GM19467 (cell line): ENCODE results near the gene DTX2.
"Not testable (repeated sequence)": the region's sequence is repeated elsewhere in the genome, so short reads cannot be mapped to it uniquely, and the experiment has no call there.

Source experiments
- ATAC-seq: cut with Tn5 transposase; IDR thresholded peaks from one replicate; pipeline ENCODE4 v1.9.1; 2021; ENCODE audit warnings: mild to moderate bottlenecking, moderate library complexity; ENCODE audit not compliant: unreplicated experiment

DTX2 gene

DNA sequence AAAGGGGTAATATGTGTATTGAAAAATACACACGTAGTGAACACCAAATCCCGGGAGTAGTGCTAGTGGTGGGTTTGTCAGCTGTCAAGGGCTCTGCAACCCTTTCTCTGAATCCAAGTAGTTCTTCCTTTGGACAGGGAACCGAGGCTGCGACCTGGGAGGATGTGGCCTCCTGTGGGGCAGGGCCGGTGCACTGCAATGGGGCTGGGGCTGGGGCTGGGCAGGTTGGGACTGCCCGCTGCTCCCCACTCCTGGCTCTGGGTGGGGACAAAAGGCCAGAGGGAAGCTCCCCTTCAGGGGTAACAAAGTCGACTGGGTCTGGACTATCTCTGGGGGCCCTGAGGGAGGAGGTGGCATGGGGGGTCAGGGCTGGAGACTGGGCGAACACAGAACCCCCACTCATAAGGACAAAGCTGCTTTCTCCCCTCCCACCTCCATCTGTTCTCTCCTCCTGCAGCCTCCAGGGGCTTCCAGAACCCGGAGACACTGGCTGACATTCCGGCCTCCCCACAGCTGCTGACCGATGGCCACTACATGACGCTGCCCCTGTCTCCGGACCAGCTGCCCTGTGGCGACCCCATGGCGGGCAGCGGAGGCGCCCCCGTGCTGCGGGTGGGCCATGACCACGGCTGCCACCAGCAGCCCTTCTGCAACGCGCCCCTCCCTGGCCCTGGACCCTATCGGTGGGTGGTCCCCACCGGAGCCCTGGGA lies 49.8 kb downstream of the DTX2 start:
- not testable (repeated sequence) for ATAC-seq

DNA sequence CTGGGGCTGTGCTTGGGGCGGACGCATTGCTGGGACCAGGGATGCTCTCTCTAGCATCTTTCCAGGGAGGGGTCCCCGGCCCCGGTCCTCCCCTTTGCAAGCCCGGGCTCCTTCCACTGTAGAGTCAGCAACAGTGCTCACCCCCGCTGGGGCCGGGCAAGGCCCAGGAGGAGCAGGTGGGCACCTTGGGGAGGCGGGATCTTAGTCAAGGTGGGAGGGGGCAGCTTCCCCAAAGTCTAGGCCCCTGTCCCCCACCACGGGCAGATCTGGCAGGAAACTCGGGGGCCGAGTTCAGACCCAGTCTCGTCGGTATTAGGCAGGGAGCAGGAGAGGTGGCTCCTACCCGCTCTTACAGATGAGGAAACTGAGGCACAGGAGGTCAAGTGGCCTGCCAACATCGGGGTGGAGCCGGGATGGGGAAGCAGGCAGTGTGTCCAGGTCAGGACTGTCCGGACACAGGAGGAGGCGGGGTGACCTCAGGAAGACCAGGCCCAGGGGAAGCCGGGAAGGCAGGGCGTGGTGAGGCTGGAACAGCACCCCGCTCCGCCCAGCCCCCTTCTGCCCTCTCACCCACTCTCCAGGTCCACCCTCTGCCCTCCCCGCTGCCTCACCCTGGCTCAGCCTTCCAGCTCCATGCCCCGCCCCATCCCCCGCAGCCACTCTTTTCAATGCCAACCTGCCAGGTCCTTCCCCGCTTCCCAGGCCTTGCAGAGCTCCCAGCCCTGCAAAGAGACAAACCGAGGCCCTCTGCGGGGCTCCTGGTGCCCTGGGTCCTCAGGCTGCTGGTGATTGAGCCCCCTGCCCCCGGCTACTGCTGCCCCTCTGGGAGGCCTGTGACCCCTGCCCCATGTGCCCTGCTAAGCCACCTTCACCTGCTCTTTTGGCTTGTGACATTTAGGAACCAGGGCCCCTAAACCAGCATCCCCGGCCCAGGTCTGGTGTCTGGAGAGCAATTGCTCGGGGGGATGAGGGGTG lies 50.7 kb downstream of the DTX2 start:
- ATAC-seq: not testable (repeated sequence)

DNA sequence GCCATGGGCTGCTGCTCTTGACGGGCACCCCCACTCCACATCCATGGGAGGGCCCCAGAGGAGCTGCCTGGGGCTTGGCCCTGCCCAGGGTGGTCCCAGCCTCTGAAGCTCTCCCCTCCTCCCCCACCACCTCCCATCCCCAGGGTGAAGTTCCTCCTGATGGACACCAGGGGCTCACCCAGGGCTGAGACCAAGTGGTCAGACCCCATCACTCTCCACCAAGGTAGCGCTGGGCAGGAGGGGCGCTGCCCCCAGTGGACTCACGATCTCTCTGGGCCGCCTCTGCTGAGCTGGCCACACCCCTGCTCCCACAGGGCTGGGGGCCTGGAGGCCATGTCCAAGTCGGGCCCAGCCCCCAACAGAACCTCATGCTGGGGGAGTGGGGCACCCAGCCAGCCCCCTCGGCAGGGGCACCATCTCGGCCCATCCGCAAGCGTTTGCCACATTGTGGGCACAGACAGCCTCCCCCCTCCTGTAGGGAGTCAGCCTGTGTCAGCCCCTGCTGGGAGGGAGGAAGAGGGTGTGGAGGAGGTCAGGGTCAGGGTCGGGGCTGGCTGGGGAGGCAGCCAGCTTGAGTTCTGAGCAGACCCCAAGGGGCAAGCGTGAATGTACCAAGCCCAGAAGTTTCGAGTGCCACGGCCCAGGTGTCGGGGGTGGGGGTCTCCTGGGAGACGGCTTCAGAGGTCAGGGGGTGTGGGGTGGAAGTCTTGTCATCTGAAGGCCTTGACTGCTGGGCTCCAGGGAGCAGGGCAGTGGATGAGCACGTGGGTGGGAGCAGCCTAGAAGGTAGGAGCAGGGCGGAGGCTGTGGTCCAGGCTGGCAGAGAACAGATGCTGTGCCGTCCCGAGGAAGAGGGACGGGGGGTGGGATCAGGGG lies 51.7 kb downstream of the DTX2 start:
- no peak for ATAC-seq

DNA sequence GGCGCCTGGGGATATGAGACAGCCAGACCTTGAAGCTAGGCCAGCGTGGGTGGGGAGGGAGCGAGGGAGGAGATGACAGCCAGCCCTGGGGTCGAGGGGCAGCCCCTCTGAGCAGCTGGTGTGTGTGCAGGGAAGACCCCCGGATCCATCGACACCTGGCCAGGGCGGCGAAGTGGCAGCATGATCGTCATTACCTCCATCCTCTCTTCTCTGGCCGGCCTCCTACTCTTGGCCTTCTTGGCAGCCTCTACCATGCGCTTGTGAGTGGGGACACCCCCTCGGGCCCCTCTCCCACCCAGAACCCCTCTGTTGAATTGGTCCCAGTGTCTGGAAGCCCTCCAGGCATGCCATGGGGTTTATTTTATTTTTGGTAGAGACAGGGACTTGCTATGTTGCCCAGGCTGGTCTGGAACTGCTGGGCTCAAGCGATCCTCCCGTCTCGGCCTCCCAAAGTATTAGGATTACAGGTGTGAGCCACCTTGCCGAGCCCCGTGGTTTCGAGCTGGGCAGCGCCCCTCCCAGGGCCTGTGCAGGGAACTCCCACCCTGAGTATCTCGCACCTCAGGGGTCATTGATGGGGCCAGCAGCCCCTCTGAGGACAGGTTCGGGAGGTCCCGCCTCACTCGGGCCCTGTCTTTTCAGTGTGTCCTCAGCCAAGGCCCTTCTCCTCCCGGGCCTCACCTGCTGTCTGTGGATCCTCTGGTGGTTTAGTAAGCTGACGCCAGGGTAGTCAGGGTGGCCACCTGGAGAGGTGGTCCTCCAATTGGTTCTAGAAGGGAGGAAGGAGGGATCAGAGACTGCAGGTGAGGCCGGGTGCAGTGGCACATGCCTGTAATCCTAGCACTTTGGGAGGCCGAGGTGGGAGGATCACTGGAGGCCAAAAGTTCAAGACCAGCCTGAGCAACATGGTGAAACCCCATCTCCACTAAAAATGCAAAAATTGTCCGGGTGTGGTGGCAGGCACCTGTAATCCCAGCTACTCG lies 52.6 kb downstream of the DTX2 start:
- no peak for ATAC-seq

DNA sequence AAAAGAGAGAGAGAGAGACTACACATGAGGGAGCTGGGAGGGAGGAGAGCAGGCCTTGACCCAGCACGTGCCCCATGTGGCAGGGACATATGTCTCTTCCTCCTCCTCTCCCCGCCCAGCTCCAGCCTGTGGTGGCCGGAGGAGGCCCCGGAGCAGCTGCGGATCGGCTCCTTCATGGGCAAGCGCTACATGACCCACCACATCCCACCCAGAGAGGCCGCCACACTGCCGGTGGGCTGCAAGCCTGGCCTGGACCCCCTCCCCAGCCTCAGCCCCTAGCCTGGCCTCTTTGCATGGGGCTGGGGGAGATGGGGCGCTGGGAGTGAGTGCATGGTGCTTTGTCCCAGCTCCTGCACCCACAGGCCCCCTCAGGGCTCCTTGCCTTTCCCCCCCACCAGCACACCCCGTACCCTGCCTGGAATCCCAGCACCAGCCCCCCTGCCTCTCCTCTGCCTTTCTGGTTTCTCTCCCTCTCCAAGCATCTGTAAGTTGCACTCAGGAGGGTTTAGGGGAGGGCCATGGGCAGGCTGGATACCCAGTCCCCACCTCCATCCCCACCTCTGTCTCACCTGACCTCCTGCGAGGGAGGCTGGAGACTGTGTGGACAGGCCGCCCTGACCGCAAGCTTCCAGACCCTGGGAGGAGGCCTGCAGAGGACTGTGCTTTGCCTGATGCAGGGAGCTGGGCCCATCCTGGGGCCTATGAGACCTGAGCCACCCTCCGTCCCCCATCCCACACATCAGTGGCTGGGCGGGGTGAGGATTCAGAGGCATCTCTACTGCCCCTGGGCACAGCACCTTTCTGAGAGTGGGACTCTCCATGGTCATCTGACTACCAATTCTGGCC lies 53.6 kb downstream of the DTX2 start:
- no peak for ATAC-seq

DNA sequence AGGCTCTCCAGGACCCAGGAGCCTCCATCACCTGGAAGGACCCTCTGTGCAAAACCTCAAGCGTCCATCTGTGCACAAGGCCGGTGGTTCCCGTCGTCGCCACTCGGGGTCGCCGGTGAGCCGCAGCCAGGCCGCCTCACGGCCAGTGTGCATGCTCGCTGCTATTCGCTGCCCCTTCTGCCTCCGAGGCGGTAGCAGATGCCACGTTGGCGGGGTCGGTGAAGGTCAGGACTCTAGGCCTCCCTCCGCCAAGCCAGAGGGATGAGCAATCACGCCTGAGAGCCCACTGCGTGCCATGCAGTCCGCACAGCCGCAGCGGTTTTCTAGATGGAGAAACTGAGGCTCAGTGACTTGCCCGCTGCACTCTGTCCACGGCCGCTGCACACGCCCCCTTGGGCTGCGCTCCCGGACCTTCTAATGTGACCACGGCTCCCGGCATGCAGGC lies 54.5 kb downstream of the DTX2 start:
- no peak for ATAC-seq

DNA sequence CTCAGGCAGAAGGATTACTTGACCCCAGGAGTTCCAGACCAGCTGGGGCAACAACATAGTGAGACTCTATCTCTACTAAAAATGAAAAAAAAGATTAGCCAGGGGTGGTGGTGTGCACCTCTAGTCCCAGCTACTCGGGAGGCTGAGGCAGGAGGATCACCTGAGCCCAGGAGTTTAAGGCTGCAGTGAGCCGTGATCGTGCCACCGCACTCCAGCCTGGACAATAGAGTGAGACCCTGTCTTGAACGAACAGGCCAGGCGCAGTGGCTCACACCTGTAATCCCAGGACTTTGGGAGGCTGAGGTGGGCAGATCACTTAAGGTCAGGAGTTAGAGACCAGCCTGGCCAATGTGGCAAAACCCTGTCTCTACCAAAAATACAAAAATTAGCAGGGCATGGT lies 55.4 kb downstream of the DTX2 start:
- ATAC-seq: not testable (repeated sequence)

DNA sequence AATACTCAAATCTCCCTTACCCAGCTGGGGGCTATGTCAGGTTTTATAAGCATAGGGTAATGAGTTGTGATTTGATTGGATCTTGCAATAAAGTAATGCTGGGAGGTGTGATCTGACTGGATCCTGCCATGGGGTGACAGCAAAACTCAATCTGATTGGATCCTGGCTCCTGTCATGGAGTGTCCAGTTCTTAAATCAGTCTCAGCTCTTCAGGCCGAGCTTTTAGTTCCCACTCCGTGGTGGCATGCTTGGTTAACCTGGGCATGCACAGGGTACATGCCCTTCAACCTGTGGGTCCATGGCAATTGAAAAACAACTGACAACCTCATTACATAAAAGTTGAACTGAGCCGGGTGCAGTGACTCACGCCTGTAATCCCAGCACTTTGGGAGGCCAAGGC lies 64.7 kb downstream of the DTX2 start:
- ATAC-seq: not testable (repeated sequence)

DNA sequence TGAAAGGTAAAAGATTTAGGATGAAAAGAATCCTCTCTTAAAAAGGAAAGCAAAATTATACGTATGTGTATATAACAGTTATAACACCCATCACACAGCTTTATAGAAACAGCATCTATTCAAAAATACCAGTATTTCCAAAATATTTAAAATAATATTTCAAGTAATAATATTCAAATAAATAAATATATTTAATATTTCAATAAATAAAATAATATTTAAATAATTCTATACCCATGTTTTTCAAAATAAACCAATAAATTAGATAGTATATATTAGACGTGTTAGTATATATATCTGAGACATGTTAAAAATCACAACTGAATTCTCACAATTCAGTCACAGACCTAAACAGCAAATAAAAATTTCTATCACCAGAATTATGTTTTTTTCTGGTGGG lies 70.1 kb downstream of the DTX2 start:
- not testable (repeated sequence) for ATAC-seq

DNA sequence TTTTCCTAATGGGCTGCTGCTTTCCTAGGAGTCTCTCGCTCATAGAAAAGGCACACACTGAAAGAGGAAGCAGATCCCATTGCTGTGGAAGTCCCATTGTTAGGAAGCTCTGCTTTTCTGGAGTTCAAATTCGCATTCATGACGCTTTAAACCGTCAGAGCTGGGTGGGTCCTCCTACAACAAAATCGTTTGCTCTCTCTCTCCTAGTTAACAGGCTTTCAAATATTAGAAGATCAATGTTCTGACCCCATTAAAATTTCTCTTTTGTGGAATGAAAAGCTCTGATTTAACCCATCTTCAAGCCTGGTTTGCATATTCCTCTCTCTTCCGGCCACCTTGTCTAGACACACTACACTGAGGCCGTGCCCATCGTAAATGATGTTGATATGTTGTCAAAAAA lies 81.7 kb downstream of the DTX2 start, which contains the start of gene SPDYE16:
SPDYE16 (minus strand) TSS at position 101 of the 400 bp plus-strand sequence. CDS start 1,838 bp downstream, outside the sequence.
- ATAC-seq: not testable (repeated sequence)

DNA sequence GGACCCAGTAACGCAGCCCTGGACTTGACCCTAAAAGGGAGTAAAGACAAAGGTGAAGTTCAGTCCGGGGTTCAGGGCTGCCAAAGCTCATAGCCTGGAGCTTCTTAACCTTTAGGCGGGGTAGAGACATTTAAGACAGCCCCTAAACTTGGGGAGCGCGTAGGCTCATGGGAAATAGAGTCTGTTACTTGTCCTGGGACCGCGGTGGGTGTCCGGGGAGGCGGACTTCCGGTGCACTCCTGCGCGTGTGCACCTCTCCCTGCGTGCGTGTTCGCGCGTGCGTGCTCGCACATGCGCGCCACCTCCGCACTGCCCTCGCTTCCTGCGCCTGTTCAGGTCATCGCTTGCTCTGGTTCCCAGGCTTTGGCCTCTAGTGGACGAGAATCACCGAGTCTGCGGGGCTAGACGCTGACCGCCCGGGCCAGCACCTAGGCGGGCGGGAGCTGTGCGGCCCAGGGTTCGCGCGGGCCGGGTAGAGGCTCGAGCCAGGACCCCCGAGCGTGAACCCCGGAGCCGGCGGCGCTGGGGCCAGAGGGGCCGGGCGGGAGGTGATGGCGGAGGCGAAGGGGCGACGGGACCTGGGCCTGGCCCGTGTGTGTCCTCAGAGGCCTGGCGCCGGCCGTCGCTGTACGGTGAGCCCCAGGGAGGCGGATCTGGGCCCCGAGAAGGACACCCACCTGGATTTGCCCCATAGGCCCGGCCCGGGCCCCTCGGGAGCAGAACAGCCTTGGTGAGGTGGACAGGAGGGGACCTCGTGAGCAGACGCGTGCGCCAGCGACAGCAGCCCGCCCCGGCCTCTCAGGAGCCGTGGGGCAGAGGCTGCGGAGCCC lies 87.7 kb downstream of the DTX2 start:
- peak; percentile 100 for ATAC-seq

DNA sequence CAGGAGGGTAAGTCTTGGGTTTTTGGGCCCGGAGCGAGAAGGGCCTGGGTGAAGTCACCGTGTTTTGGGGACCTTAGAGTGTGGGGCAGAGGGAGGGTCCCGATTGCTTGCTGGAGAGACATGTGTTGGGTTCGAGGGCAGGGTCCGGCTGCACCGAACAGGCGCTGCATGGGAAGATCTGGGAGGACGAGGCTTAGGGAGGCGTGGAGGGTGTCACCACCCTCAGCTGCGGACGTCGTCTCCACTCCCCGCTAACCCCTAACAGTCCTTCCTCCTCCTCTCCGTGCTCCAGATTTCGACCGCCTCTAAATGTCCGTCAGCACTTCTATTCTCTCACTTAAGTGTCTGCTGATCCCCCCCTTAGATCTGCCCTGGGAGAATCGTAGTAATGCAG lies 88.3 kb downstream of the DTX2 start:
- not testable (repeated sequence) for ATAC-seq

DNA sequence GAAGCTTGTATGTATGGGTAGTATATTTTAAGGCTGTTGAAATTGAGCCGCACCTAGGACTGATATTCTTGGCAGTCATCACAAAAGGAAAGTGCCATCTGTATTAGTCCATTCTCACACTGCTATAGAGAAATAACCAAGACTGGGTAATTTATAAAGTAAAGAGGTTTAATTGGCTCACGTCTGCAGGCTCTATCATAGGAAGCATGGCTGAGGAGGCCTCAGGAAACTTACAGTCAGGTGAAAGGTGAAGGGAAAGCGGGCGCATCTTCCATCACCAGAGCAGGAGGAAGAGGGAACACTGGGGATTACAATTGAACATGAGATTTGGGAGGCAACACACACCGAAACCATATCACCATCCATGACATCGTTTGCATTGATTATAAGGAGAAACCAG lies 90.5 kb downstream of the DTX2 start:
- ATAC-seq: not testable (repeated sequence)
